Natural killer cell (primary cell): ENCODE data around the gene VPS13D. TPM values are rescaled to one million over a fixed set of nuclear protein-coding genes. Genes with fewer than 3 reads are reported as not detected.

ENCODE experiments used
- ATAC-seq, 3 donors: fragments of 150-1000 bp in 2 of 3; fragments of 200-7000 bp in 1 of 3; cut with Tn5 transposase; 1 replicate in 1 of 3; 2 replicates in 2 of 3; pipeline ENCODE4 v1.10.0; 2021; ENCODE audit warnings: mild to moderate bottlenecking in 2 of 3, moderate library complexity in 2 of 3
- DNase-seq, 2 donors: peaks; one replicate each; pipeline versions ENCODE4 v3.0.0 to v3.0.0-alpha.2; 2013 to 2021; ENCODE audit warnings: mixed read lengths in 1 of 2
- H3K27ac ChIP-seq: one replicate; pipeline ENCODE4 v1.5.1; 2013; ENCODE audit warnings: mild to moderate bottlenecking, low read length
- H3K27me3 ChIP-seq: one replicate; pipeline ENCODE4 v1.6.1; 2013; ENCODE audit warnings: low read length; ENCODE audit not compliant: control insufficient read depth, insufficient read depth
- H3K36me3 ChIP-seq: one replicate; pipeline ENCODE4 v1.6.1; 2013; ENCODE audit warnings: low read length; ENCODE audit not compliant: control insufficient read depth, insufficient read depth
- H3K4me1 ChIP-seq: one replicate; pipeline ENCODE4 v1.6.1; 2013; ENCODE audit warnings: low read length; ENCODE audit not compliant: control insufficient read depth, insufficient read depth
- H3K4me3 ChIP-seq: one replicate; pipeline ENCODE4 v1.5.1; 2013; ENCODE audit warnings: low read length
- H3K9me3 ChIP-seq: one replicate; pipeline ENCODE4 v1.6.1; 2013; ENCODE audit warnings: low read length; ENCODE audit not compliant: control insufficient read depth, insufficient read depth
- H3K27ac Mint-ChIP-seq, 2 donors: one replicate each; pipeline ENCODE4 v1.8.0; 2022; ENCODE audit warnings: mild to moderate bottlenecking in 2 of 2, mixed read lengths in 2 of 2, moderate library complexity in 1 of 2
- H3K27me3 Mint-ChIP-seq, 2 donors: one replicate each; pipeline ENCODE4 v1.8.0; 2022; ENCODE audit warnings: low read depth in 2 of 2, mixed read lengths in 2 of 2
- H3K36me3 Mint-ChIP-seq: one replicate; pipeline ENCODE4 v1.8.0; 2022; ENCODE audit warnings: mixed read lengths
- H3K4me1 Mint-ChIP-seq, 2 donors: one replicate each; pipeline ENCODE4 v1.8.0; 2022; ENCODE audit warnings: mixed read lengths in 2 of 2
- H3K4me3 Mint-ChIP-seq: one replicate; pipeline ENCODE4 v1.8.0; 2022; ENCODE audit warnings: mild to moderate bottlenecking, moderate library complexity, mixed read lengths
- H3K9me3 Mint-ChIP-seq, 2 donors: one replicate each; pipeline ENCODE4 v1.8.0; 2022; ENCODE audit warnings: mixed read lengths in 2 of 2
- CTCF ChIP-seq: fragments of 200-600 bp; IDR thresholded peaks from one replicate; pipeline ENCODE4 v1.8.0; 2022; ENCODE audit warnings: antibody characterized with exemption
- WGBS: methylation state at CpG from one replicate; pipeline ENCODE4 v1.1.7; 2013; ENCODE audit warnings: missing lambda C conversion rate; ENCODE audit not compliant: insufficient coverage; 5-methylcytosine and 5-hydroxymethylcytosine counted together
- intact Hi-C: fragments of 100-400 bp; cut with micrococcal nuclease; formaldehyde crosslinking; loops from one replicate; pipeline ENCODE4 v1.14.2; 2022
- total RNA-seq, 4 donors: library from RNA; stranded (reverse); fragments of 120-200 nt in 1 of 4; gene quantifications; one replicate each; pipeline versions ENCODE4 v1.2.3 to v1.2.4, GENCODE V29; 2013 to 2022

VPS13D gene
- total RNA-seq, 3 donors from 2014 or later (not counting 1 experiment from before 2014, with no cell fraction given), result 66.3 to 94.0 (median 81.7) TPM

- no peak overlapping the region for H3K4me3 Mint-ChIP-seq
- peaks cover 6% of the 10 kb centered on the region for H3K36me3 Mint-ChIP-seq
- Histone ChIP-seq H3K4me1 (no peaks in the 10 kb centered on the region), H3K9me3 (peaks cover 2% of the 10 kb centered on the region), H3K4me3 (no peak overlapping the region), H3K27ac (no peak overlapping the region), H3K27me3 (no peaks in the 10 kb centered on the region), H3K36me3 (no peaks in the 10 kb centered on the region)
- no peaks in the 10 kb centered on the region for H3K9me3 Mint-ChIP-seq
- no peak for ATAC-seq
- no peak for TF ChIP-seq CTCF
- H3K4me1 Mint-ChIP-seq, result peaks cover 0 to 1% of the 10 kb centered on the region in 2 donors
- intact Hi-C loops, result no loop called here
- DNase-seq, result no peak
- no peaks in the 10 kb centered on the region for H3K27me3 Mint-ChIP-seq
- no peak overlapping the region for H3K27ac Mint-ChIP-seq
- 88% methylated on average over 1 of the region's 1 CpG for WGBS
Measured at GRCh38 chr1:12531179-12531499, 301.3 kb downstream of the VPS13D start.

- ATAC-seq, result no peak
- intact Hi-C loops, result no loop called here
- no peak for DNase-seq
Measured at GRCh38 chr1:12532405-12533315, 302.8 kb downstream of the VPS13D start.

GRCh38 chr1:12536023-12536639, 306.3 kb downstream of the VPS13D start:
- H3K4me1 ChIP-seq, result no peaks in the 10 kb centered on the region
- DNase-seq (no peak), ATAC-seq (no peak)
- no peaks in the 10 kb centered on the region for H3K36me3 ChIP-seq
- no peak overlapping the region for H3K4me3 Mint-ChIP-seq
- no peak overlapping the region for H3K4me3 ChIP-seq
- H3K9me3 ChIP-seq, result peaks cover 2% of the 10 kb centered on the region
- H3K27ac ChIP-seq, result no peak overlapping the region
- peaks cover 18% of the 10 kb centered on the region for H3K36me3 Mint-ChIP-seq
- no peaks in the 10 kb centered on the region for H3K27me3 ChIP-seq
- no peaks in the 10 kb centered on the region for H3K27me3 Mint-ChIP-seq
- TF ChIP-seq CTCF, result no peak
- WGBS, result 54% methylated on average over 1 of the region's 1 CpG
- H3K27ac Mint-ChIP-seq, result no peak overlapping the region
- H3K4me1 Mint-ChIP-seq, result peaks cover 0 to 13% of the 10 kb centered on the region in 2 donors
- H3K9me3 Mint-ChIP-seq, result no peaks in the 10 kb centered on the region
- intact Hi-C loops, result no loop called here

More at GRCh38 chr1:12532405-12533315, 302.8 kb downstream of the VPS13D start:
- peaks cover 17% of the 10 kb centered on the region for H3K36me3 Mint-ChIP-seq
- Histone ChIP-seq H3K9me3 (peaks cover 2% of the 10 kb centered on the region), H3K36me3 (no peaks in the 10 kb centered on the region), H3K4me1 (no peaks in the 10 kb centered on the region), H3K27ac (no peak overlapping the region), H3K27me3 (no peaks in the 10 kb centered on the region), H3K4me3 (no peak overlapping the region)
- no peak overlapping the region for H3K27ac Mint-ChIP-seq
- H3K4me1 Mint-ChIP-seq, result peaks cover 0 to 11% of the 10 kb centered on the region in 2 donors
- H3K9me3 Mint-ChIP-seq, result no peaks in the 10 kb centered on the region
- H3K4me3 Mint-ChIP-seq, result no peak overlapping the region
- H3K27me3 Mint-ChIP-seq, result no peaks in the 10 kb centered on the region
- no peak for TF ChIP-seq CTCF
- WGBS, result 96% methylated on average over 19 of the region's 19 CpGs
